IMR-90 (cell line): ENCODE measurements around the gene ATRNL1. TPM values are rescaled to one million over a fixed set of nuclear protein-coding genes. Genes with fewer than 3 reads are reported as not detected.

ENCODE experiments used
- ATAC-seq: fragments of 200-7000 bp; cut with Tn5 transposase; 2 replicates; pipeline ENCODE4 v1.9.1; 2020; ENCODE audit warnings: low read depth, mild to moderate bottlenecking, moderate library complexity
- BruUV-seq: library from RNA; stranded (reverse); fragments of 400-500 nt; replicated peaks from 2 replicates; lab custom pipeline; 2021; lab: Mats Ljungman, UMichigan
- CTCF ChIA-PET: fragments of 300-600 bp; formaldehyde crosslinking; extraction: SDS; loops from one replicate; lab custom pipeline; 2021; ENCODE audit warnings: antibody characterized with exemption; lab: Yijun Ruan, JAX
- POLR2A ChIA-PET: fragments of 300-600 bp; sonication (Branson Sonifier 250); formaldehyde crosslinking; loops from one replicate; lab custom pipeline; 2022; ENCODE audit warnings: antibody characterized with exemption; ENCODE audit not compliant: unreplicated experiment; lab: Charles Lee
- DNase-seq: peaks from one replicate; pipeline ENCODE4 v3.0.0; 2013
- H2AFZ ChIP-seq: replicated peaks from 2 replicates; pipeline ENCODE3; 2013; ENCODE audit warnings: low read length, mild to moderate bottlenecking; ENCODE audit not compliant: poor library complexity
- H2AK5ac ChIP-seq: 2 replicates; pipeline ENCODE4 v1.6.1; 2013; ENCODE audit warnings: low read depth, low read length, inconsistent platforms
- H2AK9ac ChIP-seq: replicated peaks from 2 replicates; pipeline ENCODE3; 2013; ENCODE audit warnings: mild to moderate bottlenecking, low read depth, low read length, moderate library complexity; ENCODE audit not compliant: poor library complexity
- H2BK120ac ChIP-seq: 2 replicates; pipeline ENCODE4 v1.6.1; 2013; ENCODE audit warnings: low read depth, low read length, inconsistent platforms
- H2BK15ac ChIP-seq: 3 replicates; pipeline ENCODE4 v1.6.1; 2013; ENCODE audit warnings: low read depth, low read length, inconsistent platforms
- H2BK20ac ChIP-seq: 2 replicates; pipeline ENCODE4 v1.6.1; 2013; ENCODE audit warnings: low read depth, mild to moderate bottlenecking, inconsistent platforms, low read length, moderate library complexity
- H2BK5ac ChIP-seq: 2 replicates; pipeline ENCODE4 v1.6.1; 2013; ENCODE audit warnings: mild to moderate bottlenecking, low read depth, low read length, inconsistent platforms; ENCODE audit not compliant: poor library complexity, severe bottlenecking
- H3K14ac ChIP-seq: replicated peaks from 2 replicates; pipeline ENCODE4 v1.6.1; 2013; ENCODE audit warnings: low read depth, low read length, inconsistent platforms
- H3K18ac ChIP-seq: 2 replicates; pipeline ENCODE4 v1.6.1; 2013; ENCODE audit warnings: low read depth, low read length, control low read depth
- H3K23ac ChIP-seq: 2 replicates; pipeline ENCODE4 v1.6.1; 2013; ENCODE audit warnings: low read depth, low read length, inconsistent platforms
- H3K27ac ChIP-seq: 2 replicates; pipeline ENCODE4 v1.5.1; 2013; ENCODE audit warnings: mild to moderate bottlenecking, control low read depth, low read length; ENCODE audit not compliant: insufficient read depth
- H3K27me3 ChIP-seq: 2 replicates; pipeline ENCODE4 v1.6.1; 2013; ENCODE audit warnings: low read length; ENCODE audit not compliant: control insufficient read depth, insufficient read depth
- H3K36me3 ChIP-seq: 2 replicates; pipeline ENCODE4 v1.6.1; 2013; ENCODE audit warnings: low read length, mixed read lengths; ENCODE audit not compliant: control insufficient read depth, insufficient read depth
- H3K4ac ChIP-seq: 2 replicates; pipeline ENCODE4 v1.6.1; 2013; ENCODE audit warnings: low read depth, low read length, inconsistent platforms
- H3K4me1 ChIP-seq: 2 replicates; pipeline ENCODE4 v1.6.1; 2013; ENCODE audit warnings: low read length, mixed read lengths; ENCODE audit not compliant: control insufficient read depth, insufficient read depth
- H3K4me2 ChIP-seq: 2 replicates; pipeline ENCODE4 v1.6.1; 2013; ENCODE audit warnings: low read depth, mild to moderate bottlenecking, control low read depth, low read length, moderate library complexity
- H3K4me3 ChIP-seq: 2 replicates; pipeline ENCODE4 v1.5.1; 2013; ENCODE audit warnings: low read depth, mild to moderate bottlenecking, control low read depth, low read length, moderate library complexity; ENCODE audit not compliant: insufficient read depth
- H3K56ac ChIP-seq: 2 replicates; pipeline ENCODE4 v1.6.1; 2013; ENCODE audit warnings: low read length, inconsistent platforms; ENCODE audit not compliant: insufficient read depth; ENCODE audit errors: extremely low read depth
- H3K79me1 ChIP-seq, 2 experiments: 2 replicates each; pipeline ENCODE4 v1.6.1; 2013; ENCODE audit warnings: low read length in 2 of 2, inconsistent platforms in 1 of 2, low read depth in 1 of 2
- H3K9ac ChIP-seq: 2 replicates; pipeline ENCODE4 v1.6.1; 2013; ENCODE audit warnings: low read depth, low read length, control low read depth
- H3K9me1 ChIP-seq: 2 replicates; pipeline ENCODE4 v1.6.1; 2013; ENCODE audit warnings: low read length, inconsistent platforms; ENCODE audit not compliant: insufficient read depth
- H3K9me3 ChIP-seq: 2 replicates; pipeline ENCODE4 v1.6.1; 2013; ENCODE audit warnings: low read length; ENCODE audit not compliant: control insufficient read depth, insufficient read depth
- H4K20me1 ChIP-seq: 2 replicates; pipeline ENCODE4 v1.6.1; 2013; ENCODE audit warnings: low read length, inconsistent platforms; ENCODE audit not compliant: insufficient read depth
- H4K5ac ChIP-seq: 2 replicates; pipeline ENCODE4 v1.6.1; 2013; ENCODE audit warnings: mild to moderate bottlenecking, low read depth, low read length, control low read depth
- H4K8ac ChIP-seq, 2 experiments: 2 replicates each; pipeline ENCODE4 v1.6.1; 2013; ENCODE audit warnings: low read depth in 2 of 2, low read length in 2 of 2, control low read depth in 1 of 2, inconsistent platforms in 1 of 2
- H4K91ac ChIP-seq: 2 replicates; pipeline ENCODE4 v1.6.1; 2013; ENCODE audit warnings: low read depth, low read length, inconsistent platforms; ENCODE audit not compliant: insufficient read depth
- BHLHE40 ChIP-seq: fragments of 150-350 bp; IDR thresholded peaks from 2 replicates; pipeline ENCODE4 v1.6.1; 2016; ENCODE audit warnings: mild to moderate bottlenecking, low read depth, low read length
- CEBPB ChIP-seq: IDR thresholded peaks from 2 replicates; pipeline ENCODE4 v1.6.1; 2012; ENCODE audit warnings: low read depth, low read length, improper control_type of control experiment
- CHD1 ChIP-seq: IDR thresholded peaks from 2 replicates; pipeline ENCODE4 v1.6.1; 2012; ENCODE audit warnings: low read depth, low read length, improper control_type of control experiment
- CTCF ChIP-seq: conservative IDR thresholded peaks from 2 replicates; pipeline ENCODE4 v1.5.1; 2012; ENCODE audit warnings: mild to moderate bottlenecking, low read depth, low read length, improper control_type of control experiment
- ELK1 ChIP-seq: fragments of 150-350 bp; IDR thresholded peaks from 2 replicates; pipeline ENCODE4 v1.6.1; 2016; ENCODE audit warnings: low read depth, mild to moderate bottlenecking, low read length, moderate library complexity, borderline replicate concordance
- FOS ChIP-seq: fragments of 150-350 bp; IDR thresholded peaks from 2 replicates; pipeline ENCODE4 v1.6.1; 2016; ENCODE audit warnings: low read depth, low read length
- MAFK ChIP-seq: IDR thresholded peaks from 2 replicates; pipeline ENCODE4 v1.6.1; 2012; ENCODE audit warnings: low read depth, low read length, improper control_type of control experiment
- MAZ ChIP-seq: IDR thresholded peaks from 2 replicates; pipeline ENCODE4 v1.6.1; 2012; ENCODE audit warnings: low read depth, mild to moderate bottlenecking, low read length, improper control_type of control experiment, moderate library complexity, borderline replicate concordance
- MXI1 ChIP-seq: IDR thresholded peaks from 2 replicates; pipeline ENCODE4 v1.6.1; 2012; ENCODE audit warnings: low read depth, mild to moderate bottlenecking, low read length, moderate library complexity, borderline replicate concordance
- NFE2L2 ChIP-seq: fragments of 150-350 bp; IDR thresholded peaks from 2 replicates; pipeline ENCODE4 v1.6.1; 2016; ENCODE audit warnings: low read depth, mild to moderate bottlenecking, low read length
- POLR2A ChIP-seq: IDR thresholded peaks from 2 replicates; pipeline ENCODE4 v1.6.1; 2012; ENCODE audit warnings: mild to moderate bottlenecking, low read depth, low read length
- RAD21 ChIP-seq: IDR thresholded peaks from 2 replicates; pipeline ENCODE4 v1.6.1; 2012; ENCODE audit warnings: low read length, improper control_type of control experiment
- RCOR1 ChIP-seq: IDR thresholded peaks from 2 replicates; pipeline ENCODE4 v1.6.1; 2012; ENCODE audit warnings: mild to moderate bottlenecking, low read length, improper control_type of control experiment; ENCODE audit not compliant: insufficient replicate concordance
- RFX5 ChIP-seq: IDR thresholded peaks from 2 replicates; pipeline ENCODE4 v1.8.0; 2012; ENCODE audit warnings: low read depth, mild to moderate bottlenecking, low read length, moderate library complexity
- SMC3 ChIP-seq: fragments of 150-350 bp; IDR thresholded peaks from 2 replicates; pipeline ENCODE4 v1.6.1; 2016; ENCODE audit warnings: low read depth, mild to moderate bottlenecking, antibody characterized with exemption, low read length, moderate library complexity
- WGBS, 2 experiments: methylation state at CpG; one replicate each; pipeline versions ENCODE4 v1.1.5 to v1.1.7; 2013; ENCODE audit warnings: missing lambda C conversion rate in 2 of 2; ENCODE audit not compliant: insufficient read length in 1 of 2; ENCODE audit errors: extremely low coverage in 2 of 2; 5-methylcytosine and 5-hydroxymethylcytosine counted together
- dilution Hi-C: fragments of 300-500 bp; cut with HindIII; formaldehyde crosslinking; loops from one replicate; pipeline ENCODE4 v1.14.3; 2018; ENCODE audit warnings: low sequenced_read_pairs; ENCODE audit not compliant: unreplicated experiment
- in situ Hi-C: fragments of 300-500 bp; cut with MboI; formaldehyde crosslinking; loops from 3 replicates; pipeline ENCODE4 v1.14.3; 2019; ENCODE audit warnings: low sequenced_read_pairs, inconsistent platforms, mixed read lengths
- intact Hi-C: fragments of 100-400 bp; cut with micrococcal nuclease; formaldehyde crosslinking; loops from 2 replicates; pipeline ENCODE4 v1.10.0; 2022
- polyA plus RNA-seq, 3 experiments: library from polyadenylated mRNA; depleted of rRNA; stranded (reverse); fragments of >200 nt; gene quantifications; 2 replicates each; pipeline ENCODE4 v1.2.3, GENCODE V29; 2012; ENCODE audit warnings: low replicate concordance in 1 of 3
- total RNA-seq: library from RNA; depleted of rRNA; stranded (reverse); fragments of >200 nt; gene quantifications from 2 replicates; pipeline ENCODE4 v1.2.3, GENCODE V29; 2012
- TF ChIP-seq, protein P1 (sequence below): fragments of 150-350 bp; IDR thresholded peaks from 2 replicates; pipeline ENCODE4 v1.6.1; 2017; ENCODE audit warnings: mild to moderate bottlenecking, antibody characterized with exemption, low read length, low read depth

Gene ATRNL1
- total and polyA plus RNA-seq, 2 of the 4 experiments (the other 2 are of a cell fraction): 0.18 to 0.19 TPM

DNA sequence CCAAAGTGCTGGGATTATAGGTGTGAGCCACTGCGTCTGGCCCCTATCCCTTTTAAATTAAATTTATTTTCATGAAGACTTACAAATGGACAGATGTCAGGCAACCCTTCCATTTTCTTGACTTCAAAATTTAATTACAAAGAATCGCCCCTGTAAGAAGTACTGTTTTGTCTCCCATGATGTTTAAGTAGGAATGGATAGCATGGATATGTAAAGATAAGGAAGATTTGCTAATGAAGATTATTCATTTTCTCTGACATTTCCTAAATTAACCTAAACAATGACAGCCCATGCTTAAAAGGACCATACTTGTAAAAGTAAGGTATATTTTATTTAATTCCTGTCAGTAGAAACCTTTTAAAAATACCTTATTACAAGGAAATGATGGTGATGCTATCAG lies 627.0 kb downstream of the ATRNL1 start:
- ATAC-seq: no peak
- DNase-seq: no peak
- Histone ChIP-seq H2BK15ac (no peak overlapping the region), H3K4ac (no peak overlapping the region), H3K14ac (no peak overlapping the region), H3K27me3 (no peaks in the 10 kb centered on the region), H3K27ac (no peak overlapping the region), H4K5ac (no peak overlapping the region), H3K9me1 (no peaks in the 10 kb centered on the region), H2BK20ac (no peak overlapping the region), H4K91ac (no peak overlapping the region), H3K56ac (no peak overlapping the region), H3K18ac (no peak overlapping the region), H3K79me1 (no peaks in the 10 kb centered on the region), H2BK120ac (no peak overlapping the region), H3K4me3 (no peak overlapping the region), H2AK5ac (no peak overlapping the region), H4K8ac (no peak overlapping the region), H2AK9ac (no peak overlapping the region), H3K23ac (no peak overlapping the region), H3K9ac (no peak overlapping the region), H2BK5ac (no peak overlapping the region), H3K4me1 (no peaks in the 10 kb centered on the region), H3K4me2 (no peak overlapping the region), H2AFZ (no peak overlapping the region), H4K20me1 (no peaks in the 10 kb centered on the region), H3K36me3 (no peaks in the 10 kb centered on the region), H3K9me3 (no peaks in the 10 kb centered on the region)
- dilution Hi-C loops: no loop called here
- in situ Hi-C loops: no loop called here
- WGBS, 2 experiments: no CpG with 5 or more reads among the region's 2 CpGs
- ChIA-PET POLR2A (no interaction called here), CTCF (no interaction called here)
- intact Hi-C loops: no loop called here
- TF ChIP-seq CEBPB (no peak), MAZ (no peak), FOS (no peak), ELK1 (no peak), RAD21 (no peak), POLR2A (no peak), CTCF (no peak), MXI1 (no peak), NFE2L2 (no peak), BHLHE40 (no peak), RCOR1 (no peak), RFX5 (no peak), SMC3 (no peak), CHD1 (no peak), MAFK (no peak)
- TF ChIP-seq, protein P1, sequence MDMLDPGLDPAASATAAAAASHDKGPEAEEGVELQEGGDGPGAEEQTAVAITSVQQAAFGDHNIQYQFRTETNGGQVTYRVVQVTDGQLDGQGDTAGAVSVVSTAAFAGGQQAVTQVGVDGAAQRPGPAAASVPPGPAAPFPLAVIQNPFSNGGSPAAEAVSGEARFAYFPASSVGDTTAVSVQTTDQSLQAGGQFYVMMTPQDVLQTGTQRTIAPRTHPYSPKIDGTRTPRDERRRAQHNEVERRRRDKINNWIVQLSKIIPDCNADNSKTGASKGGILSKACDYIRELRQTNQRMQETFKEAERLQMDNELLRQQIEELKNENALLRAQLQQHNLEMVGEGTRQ: no peak
- no TSS peak for BruUV-seq
